Measurements from ENCODE around the gene GPR61. TPM values are rescaled to one million over a fixed set of nuclear protein-coding genes. Genes with fewer than 3 reads are reported as not detected.

GPR61 gene
- total RNA-seq, 1 experiment from 2014 or later: not detected

DNA sequence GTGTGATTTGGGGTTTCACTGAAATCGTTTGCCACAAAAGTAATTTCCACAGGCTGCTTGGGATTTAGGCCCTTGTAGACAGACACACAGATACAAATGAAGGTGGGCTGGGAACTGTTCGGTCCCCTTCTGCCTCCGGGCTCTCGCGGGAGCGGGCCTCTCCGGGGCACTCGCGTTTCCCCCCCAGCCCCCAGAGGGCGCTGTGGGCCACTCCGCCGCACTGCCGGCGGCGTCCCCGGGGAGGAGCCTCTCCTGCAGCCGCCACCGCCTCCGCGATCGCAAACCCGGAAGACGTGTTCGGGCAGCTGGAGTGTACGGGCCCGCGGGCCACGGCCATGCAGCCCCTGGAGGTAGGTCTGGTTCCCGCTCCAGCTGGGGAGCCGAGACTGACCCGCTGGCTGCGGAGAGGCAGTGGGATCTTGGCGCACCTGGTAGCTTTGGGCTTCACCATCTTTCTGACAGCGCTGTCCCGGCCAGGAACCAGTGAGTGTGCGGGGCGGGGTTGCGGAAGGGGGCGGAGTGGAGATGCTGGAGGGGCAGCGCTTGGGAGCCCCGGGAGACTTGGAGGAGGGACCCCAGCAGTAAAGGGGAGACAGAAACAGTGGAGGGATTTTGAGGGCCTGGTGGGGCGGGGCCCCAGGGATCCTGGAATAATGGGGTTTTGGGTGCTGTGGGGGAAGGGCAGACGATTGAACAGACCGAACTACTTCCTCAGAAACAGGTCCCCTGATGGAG lies 45.7 kb upstream of the GPR61 start, which contains the start of gene CYB561D1:
TSS of gene CYB561D1 (plus strand) at position 290 of the 735 bp plus-strand sequence. CDS start at position 336, 46 bp downstream.
- TF ChIP-seq EZH2 (IDR thresholded peaks at IDR 0.05; ENCODE audit: low read depth): no peak
- TF ChIP-seq, protein P1, sequence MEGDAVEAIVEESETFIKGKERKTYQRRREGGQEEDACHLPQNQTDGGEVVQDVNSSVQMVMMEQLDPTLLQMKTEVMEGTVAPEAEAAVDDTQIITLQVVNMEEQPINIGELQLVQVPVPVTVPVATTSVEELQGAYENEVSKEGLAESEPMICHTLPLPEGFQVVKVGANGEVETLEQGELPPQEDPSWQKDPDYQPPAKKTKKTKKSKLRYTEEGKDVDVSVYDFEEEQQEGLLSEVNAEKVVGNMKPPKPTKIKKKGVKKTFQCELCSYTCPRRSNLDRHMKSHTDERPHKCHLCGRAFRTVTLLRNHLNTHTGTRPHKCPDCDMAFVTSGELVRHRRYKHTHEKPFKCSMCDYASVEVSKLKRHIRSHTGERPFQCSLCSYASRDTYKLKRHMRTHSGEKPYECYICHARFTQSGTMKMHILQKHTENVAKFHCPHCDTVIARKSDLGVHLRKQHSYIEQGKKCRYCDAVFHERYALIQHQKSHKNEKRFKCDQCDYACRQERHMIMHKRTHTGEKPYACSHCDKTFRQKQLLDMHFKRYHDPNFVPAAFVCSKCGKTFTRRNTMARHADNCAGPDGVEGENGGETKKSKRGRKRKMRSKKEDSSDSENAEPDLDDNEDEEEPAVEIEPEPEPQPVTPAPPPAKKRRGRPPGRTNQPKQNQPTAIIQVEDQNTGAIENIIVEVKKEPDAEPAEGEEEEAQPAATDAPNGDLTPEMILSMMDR (conservative IDR thresholded peaks at IDR 0.05): peak; percentile 97
- CTCF ChIA-PET: interaction anchor here (1.0 to 2.1 kb wide), 3 partner anchors 39 to 402 kb away, joined by 3 to 6 read pairs (median 5); no protein-coding TSS in a partner anchor
- peak within 1 kb of the TSS; percentile 96 for H3K4me3 ChIP-seq
- H3K27me3 ChIP-seq (ENCODE audit: insufficient read depth, low read depth): no peaks in the 10 kb centered on the region
- DNase-seq: peak; percentile 78 to 89
- peaks cover 20% of the 10 kb centered on the region; the same call in 1 of the 2 replicates for H3F3A ChIP-seq (ENCODE audit: insufficient read depth, low read depth)
- peak within 1 kb of the TSS; percentile 73 for H3K4me2 ChIP-seq
- POLR2A ChIA-PET (ENCODE audit: unreplicated experiment): interaction anchor here (1.1 kb wide), 1 partner anchor 16 kb away, joined by 3 read pairs; no protein-coding TSS in a partner anchor
- intact Hi-C loops (cut with micrococcal nuclease; ENCODE audit: unreplicated experiment): loop anchor here (2.0 kb wide), 1 partner anchor 231 kb away; no protein-coding TSS in a partner anchor
- no peaks in the 10 kb centered on the region for H3K9me3 ChIP-seq (ENCODE audit: insufficient read depth, low read depth)
- H3K36me3 ChIP-seq (ENCODE audit: low read depth): peaks cover 9% of the 10 kb centered on the region
- H3K79me2 ChIP-seq (ENCODE audit: low read depth): peaks cover 22% of the 10 kb centered on the region
- H2AFZ ChIP-seq: peak within 1 kb of the TSS; percentile 90
- peaks cover 17% of the 10 kb centered on the region for H3K4me1 ChIP-seq (replicated peaks; ENCODE audit: insufficient read depth)
- H4K20me1 ChIP-seq (ENCODE audit: insufficient read depth): no peaks in the 10 kb centered on the region; the same call in 1 of the 2 replicates
- BruUV-seq (replicated peaks): no TSS peak
- H3K9me2 ChIP-seq (ENCODE audit: insufficient read depth): no peaks in the 10 kb centered on the region
- H3K27ac ChIP-seq: no peak within 1 kb of the TSS

DNA sequence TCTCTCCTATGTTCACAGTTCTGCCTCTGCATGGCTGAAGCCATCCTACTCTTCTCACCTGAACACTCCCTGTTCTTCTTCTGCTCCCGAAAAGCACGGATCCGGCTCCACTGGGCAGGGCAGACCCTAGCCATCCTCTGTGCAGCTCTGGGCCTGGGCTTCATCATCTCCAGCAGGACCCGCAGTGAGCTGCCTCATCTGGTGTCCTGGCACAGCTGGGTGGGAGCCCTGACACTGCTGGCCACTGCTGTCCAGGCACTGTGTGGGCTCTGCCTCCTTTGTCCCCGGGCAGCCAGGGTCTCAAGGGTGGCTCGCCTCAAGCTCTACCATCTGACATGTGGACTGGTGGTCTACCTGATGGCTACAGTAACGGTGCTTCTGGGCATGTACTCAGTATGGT lies 43.9 kb upstream of the GPR61 start:
- CTCF ChIA-PET: no interaction called here
- Histone ChIP-seq H3K27me3 (ENCODE audit: insufficient read depth, low read depth) (no peaks in the 10 kb centered on the region), H3K4me2 (peak overlapping the region; percentile 73; the same call in 1 of the 2 replicates), H3K36me3 (ENCODE audit: low read depth) (peaks cover 9% of the 10 kb centered on the region), H3K9me2 (ENCODE audit: insufficient read depth) (no peaks in the 10 kb centered on the region), H3K79me2 (ENCODE audit: low read depth) (peaks cover 22% of the 10 kb centered on the region), H4K20me1 (ENCODE audit: insufficient read depth) (peaks cover 6% of the 10 kb centered on the region), H2AFZ (no peak overlapping the region), H3F3A (ENCODE audit: insufficient read depth, low read depth) (peaks cover 37% of the 10 kb centered on the region; the same call in 1 of the 2 replicates), H3K4me3 (no peak overlapping the region), H3K9me3 (ENCODE audit: insufficient read depth, low read depth) (no peaks in the 10 kb centered on the region), H3K27ac (no peak overlapping the region), H3K4me1 (replicated peaks; ENCODE audit: insufficient read depth) (peaks cover 25% of the 10 kb centered on the region)
- TF ChIP-seq EZH2 (IDR thresholded peaks at IDR 0.05; ENCODE audit: low read depth): no peak
- TF ChIP-seq, protein P1 (conservative IDR thresholded peaks at IDR 0.05): no peak
- intact Hi-C loops (cut with micrococcal nuclease; ENCODE audit: unreplicated experiment): no loop called here
- no TSS peak for BruUV-seq (replicated peaks)
- DNase-seq: no peak
- POLR2A ChIA-PET (ENCODE audit: unreplicated experiment): no interaction called here

DNA sequence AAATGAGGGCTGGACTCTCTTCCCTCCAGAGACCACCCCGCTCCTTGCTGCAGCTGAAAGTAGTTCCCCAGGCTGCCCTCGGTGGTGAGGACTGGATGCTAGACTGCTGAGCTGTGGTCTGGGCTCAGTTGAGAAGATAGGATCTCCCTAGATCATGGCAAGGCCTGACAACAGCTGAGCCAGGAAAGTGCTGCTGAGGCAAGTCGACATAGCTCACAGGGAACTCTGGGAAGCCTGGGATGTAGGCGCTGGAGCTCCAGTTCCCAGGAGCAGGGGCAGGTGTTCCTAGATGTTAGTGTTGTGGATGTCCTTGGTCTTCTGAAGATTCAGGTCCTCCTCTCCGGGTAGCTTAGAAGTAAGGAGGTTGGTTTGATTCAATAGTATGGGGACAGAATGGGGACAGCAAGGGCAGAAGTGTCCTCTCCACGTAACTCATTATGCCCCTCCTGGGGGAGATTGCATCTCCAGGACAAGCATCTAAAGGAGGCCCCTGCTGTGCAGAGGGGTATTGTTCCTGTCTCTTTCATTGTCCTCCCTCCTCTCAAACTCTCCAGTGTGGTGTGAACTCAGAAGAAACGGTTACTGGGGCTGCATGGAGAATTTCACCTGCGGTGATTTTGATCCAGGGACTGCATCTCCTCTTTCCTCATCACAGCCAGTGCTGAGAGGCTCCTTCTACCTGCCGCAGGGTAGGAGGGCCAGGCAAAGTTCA lies 42.1 kb upstream of the GPR61 start:
- peaks cover 6% of the 10 kb centered on the region for H4K20me1 ChIP-seq (ENCODE audit: insufficient read depth)
- POLR2A ChIA-PET (ENCODE audit: unreplicated experiment): interaction anchor here (0.7 kb wide), 1 partner anchor 229 kb away, joined by 15 read pairs; no protein-coding TSS in a partner anchor
- H3K4me1 ChIP-seq (replicated peaks; ENCODE audit: insufficient read depth): peaks cover 25% of the 10 kb centered on the region
- no peaks in the 10 kb centered on the region for H3K9me2 ChIP-seq (ENCODE audit: insufficient read depth)
- no peak for TF ChIP-seq EZH2 (IDR thresholded peaks at IDR 0.05; ENCODE audit: low read depth)
- TF ChIP-seq, protein P1 (conservative IDR thresholded peaks at IDR 0.05): no peak
- CTCF ChIA-PET: interaction anchor here (0.5 to 1.1 kb wide), 3 partner anchors 11 to 35 kb away, joined by 3 to 10 read pairs (median 5); no protein-coding TSS in a partner anchor
- BruUV-seq (replicated peaks): no TSS peak
- peaks cover 9% of the 10 kb centered on the region for H3K36me3 ChIP-seq (ENCODE audit: low read depth)
- H3K4me2 ChIP-seq: no peak overlapping the region
- DNase-seq: no peak
- H3K9me3 ChIP-seq (ENCODE audit: insufficient read depth, low read depth): no peaks in the 10 kb centered on the region
- no peak overlapping the region for H3K4me3 ChIP-seq
- no peak overlapping the region for H2AFZ ChIP-seq
- no peaks in the 10 kb centered on the region for H3K27me3 ChIP-seq (ENCODE audit: insufficient read depth, low read depth)
- H3F3A ChIP-seq (ENCODE audit: insufficient read depth, low read depth): peaks cover 37% of the 10 kb centered on the region; the same call in 1 of the 2 replicates
- H3K79me2 ChIP-seq (ENCODE audit: low read depth): peaks cover 22% of the 10 kb centered on the region
- intact Hi-C loops (cut with micrococcal nuclease; ENCODE audit: unreplicated experiment): loop anchor here (2.0 kb wide), 1 partner anchor 35 kb away; no protein-coding TSS in a partner anchor
- no peak overlapping the region for H3K27ac ChIP-seq
